Hematopoietic multipotent progenitor cell treated with erythropoietin and hydrocortisone succinate and interleukin-3 and kit ligand, for 15 days (in vitro differentiated cells): ENCODE measurements around the gene PPP1R12C.
A peak's percentile ranks its signal among the peaks of the same experiment; 100 is the strongest.
"Not testable (repeated sequence)": the region's sequence is repeated elsewhere in the genome, so short reads cannot be mapped to it uniquely, and the experiment has no call there.

ENCODE experiments used
- DNase-seq: peaks from one replicate; pipeline ENCODE4 v3.0.0-alpha.2; 2015; ENCODE audit warnings: low spot score

The PPP1R12C gene

GRCh38 chr19:55116859-55117662 is at the start of gene PPP1R12C:
Gene PPP1R12C, minus strand, starts transcription at chr19:55117637. Its CDS starts 94 bp downstream, at chr19:55117543.
- DNase-seq = peak; percentile 16

- DNase-seq = peak; percentile 92
Observed at GRCh38 chr19:55166530-55167268, 49.3 kb upstream of the PPP1R12C start, which contains the start of gene DNAAF3. Gene DNAAF3, minus strand, starts transcription at chr19:55166613. Its CDS starts 200 bp downstream, at chr19:55166413.

GRCh38 chr19:55165952-55166529 is 48.6 kb upstream of the PPP1R12C start:
- peak; percentile 45 for DNase-seq

DNA sequence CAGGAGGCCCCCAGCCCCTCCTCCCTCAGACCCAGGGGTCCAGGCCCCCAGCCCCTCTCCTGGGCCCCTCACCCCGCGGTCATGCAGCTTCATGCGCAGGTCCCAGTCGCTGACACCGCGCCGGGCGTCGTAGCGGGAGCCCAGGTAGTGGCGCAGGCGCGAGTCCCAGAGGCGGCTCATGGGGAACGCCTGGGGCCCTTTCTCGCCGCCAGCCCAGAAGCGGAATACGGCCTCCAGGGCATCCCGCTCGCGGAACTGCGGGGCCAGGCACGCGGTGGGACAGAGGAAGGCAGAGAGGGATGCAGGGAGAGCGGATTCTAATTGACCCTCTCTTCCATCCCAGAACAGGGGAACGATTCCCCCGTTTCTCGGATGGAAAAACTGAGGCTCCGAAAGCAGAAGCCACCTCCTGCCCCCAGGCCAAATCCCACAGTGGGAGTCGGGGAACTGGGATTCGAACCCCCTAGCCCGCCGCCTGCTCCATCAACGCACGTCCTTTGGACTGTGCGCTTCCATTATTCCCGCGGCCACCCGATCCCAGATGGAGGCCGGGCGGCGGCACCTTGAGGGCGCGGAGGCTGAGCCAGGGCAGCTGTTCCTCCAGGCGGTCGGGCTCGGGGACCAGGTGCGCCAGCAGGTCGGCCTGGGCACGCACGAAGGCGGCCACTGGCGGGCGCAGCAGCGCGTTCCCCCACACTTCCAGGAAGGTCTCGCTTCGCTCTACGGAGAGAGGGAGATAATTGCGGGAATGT is 44.3 kb upstream of the PPP1R12C start:
- DNase-seq = no peak

DNA sequence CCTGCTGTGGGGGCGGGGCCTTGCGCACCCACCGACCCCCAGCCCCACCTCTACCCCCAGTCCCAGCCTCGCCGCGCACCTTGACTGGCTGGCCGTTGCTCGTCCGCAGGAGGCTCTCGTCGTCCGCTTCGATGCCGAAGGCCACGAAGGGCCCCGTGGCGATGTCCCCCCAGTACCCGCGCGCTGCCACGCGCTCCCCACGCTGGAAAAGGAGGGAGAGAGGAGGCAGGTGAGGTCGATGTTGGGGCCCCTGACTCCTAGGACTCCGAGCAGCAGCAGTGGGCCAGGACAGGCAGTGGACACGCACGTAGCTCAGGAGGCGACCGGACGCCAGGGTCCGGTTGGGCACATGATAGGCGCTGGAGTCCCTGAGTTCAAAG is 43.5 kb upstream of the PPP1R12C start:
- DNase-seq = no peak

DNA sequence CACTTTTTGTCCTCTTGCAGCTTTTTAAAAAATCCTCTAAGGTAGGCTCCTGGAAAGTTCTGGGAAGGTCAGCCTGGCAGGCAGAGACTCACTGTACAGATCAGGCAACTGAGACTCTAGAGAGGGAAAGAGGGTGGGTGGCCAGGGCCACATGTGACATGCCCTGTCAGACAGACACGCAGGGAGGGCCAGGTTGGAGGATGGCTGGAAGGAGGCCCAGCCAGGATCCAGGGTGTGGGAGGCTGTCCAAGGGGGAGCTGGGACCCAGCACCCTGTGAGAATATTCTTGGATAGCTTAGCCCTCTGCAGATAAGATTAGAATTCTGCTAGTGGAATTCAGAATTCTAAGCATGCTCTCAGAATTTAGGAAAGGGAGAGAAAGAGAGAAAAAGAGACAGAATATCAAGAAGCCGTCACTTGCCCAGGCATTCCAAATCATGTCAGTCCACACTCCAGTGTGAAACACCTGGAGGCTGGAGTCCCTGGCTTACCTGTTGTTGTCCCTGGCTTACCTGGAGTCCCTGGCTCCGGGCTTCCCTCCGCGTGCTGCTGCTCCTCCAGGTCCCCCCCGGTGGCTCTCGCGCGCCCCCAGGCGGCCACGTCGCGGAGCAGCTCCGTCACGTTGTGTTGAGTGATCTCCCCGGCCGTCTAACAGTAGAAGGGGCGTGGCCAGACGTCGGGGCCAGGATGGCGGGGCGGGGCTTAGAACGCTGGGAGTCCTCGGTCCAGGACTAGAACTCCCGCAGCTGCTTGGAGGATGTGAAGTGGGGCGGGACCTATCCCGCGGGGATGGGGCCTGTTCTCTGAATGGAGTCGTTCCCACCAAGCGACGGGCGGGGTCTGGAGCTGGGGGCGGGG is 42.9 kb upstream of the PPP1R12C start:
- DNase-seq = peak; percentile 94

DNA sequence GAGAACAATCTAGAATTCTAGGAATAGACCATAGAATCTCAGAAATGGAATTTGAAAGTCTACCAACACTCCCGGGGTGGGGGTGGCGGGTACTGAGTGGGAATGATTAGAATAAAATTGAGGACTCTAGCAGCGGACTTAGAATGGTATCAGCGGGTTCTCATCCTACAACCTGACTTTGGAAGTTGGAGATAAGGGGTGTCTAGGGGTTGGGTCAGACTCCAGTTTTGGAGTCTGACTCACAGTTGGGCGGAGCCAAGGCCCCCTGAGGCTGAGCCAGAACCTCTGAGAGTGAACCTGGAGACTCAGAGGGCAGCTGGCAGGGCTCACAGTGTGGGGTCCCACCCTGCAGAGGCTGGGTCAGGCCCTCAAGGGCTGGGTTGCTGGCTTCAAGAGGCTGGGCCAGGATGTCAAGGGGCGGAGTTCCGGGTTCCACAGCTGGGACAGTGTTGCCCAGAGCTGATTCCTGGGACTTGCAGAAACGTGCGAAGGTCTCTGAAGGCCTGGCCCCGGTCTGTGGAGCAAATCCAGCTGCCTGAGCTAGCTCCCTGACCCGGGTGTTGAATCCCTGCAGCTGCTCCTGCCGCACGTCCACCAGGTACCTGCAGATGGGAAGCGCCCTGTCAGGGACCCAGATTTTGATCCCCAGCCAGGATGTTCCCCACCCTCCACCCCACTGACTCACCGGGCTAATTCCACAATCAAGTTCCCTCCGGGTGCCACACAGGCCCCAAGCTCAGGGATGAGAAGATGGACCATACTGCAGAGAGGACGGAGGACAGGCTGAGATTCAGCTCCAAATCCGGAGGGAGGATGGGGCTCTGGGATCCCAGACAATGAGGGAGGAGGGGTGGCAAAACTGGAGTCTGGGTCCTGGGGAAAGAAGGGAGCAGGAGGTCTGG is 41.7 kb upstream of the PPP1R12C start:
- DNase-seq = peak; percentile 85

- no peak for DNase-seq
Observed at GRCh38 chr19:55158423-55158822, 41.0 kb upstream of the PPP1R12C start.

- no peak for DNase-seq
Observed at GRCh38 chr19:55157064-55157908, 39.8 kb upstream of the PPP1R12C start, which contains the start of gene TNNI3. Gene TNNI3, minus strand, starts transcription at chr19:55157732. Its CDS starts 143 bp downstream, at chr19:55157589.

DNA sequence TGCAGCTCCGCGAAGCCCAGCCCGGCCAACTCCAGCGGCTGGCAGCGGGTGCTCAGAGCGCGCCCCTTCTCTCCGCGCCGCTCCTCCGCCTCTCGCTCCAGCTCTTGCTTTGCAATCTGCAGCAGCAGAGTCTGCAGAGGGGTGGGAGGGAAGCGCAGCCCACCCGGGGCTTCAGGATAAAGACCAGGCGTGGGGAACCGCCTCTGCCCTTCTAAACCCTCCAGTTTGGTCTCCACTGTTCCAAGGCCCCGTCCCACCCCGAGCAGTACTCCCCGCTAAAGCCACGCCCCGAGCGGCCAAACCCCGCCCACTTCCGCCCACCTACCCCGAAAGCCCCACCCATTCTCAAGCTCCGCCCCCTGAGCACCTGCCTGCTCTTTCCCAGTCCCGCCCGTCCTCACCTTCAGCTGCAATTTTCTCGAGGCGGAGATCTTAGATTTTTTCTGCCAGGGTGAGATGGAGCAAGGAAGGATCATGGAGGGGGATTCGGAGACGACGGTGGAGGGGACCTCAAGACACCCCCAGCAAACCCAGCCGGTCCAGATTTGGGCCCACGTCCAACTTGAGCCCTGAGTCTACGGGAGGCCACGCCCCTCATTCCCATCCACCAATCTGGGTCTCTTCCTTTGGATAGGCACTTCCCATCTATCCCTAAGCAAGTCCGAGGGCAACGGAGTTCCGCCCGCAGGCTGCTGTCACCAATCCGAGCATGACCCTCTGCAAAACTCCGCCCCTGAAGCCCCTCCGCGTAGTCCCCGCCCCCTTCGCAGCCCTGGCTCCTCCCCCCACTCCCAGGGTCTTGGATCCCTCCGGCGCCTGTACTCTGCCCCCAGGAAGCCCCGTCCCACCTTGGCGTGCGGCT is 39.0 kb upstream of the PPP1R12C start:
- peak; percentile 40 for DNase-seq

- not testable (repeated sequence) for DNase-seq
Observed at GRCh38 chr19:55155784-55156183, 38.3 kb upstream of the PPP1R12C start.

DNA sequence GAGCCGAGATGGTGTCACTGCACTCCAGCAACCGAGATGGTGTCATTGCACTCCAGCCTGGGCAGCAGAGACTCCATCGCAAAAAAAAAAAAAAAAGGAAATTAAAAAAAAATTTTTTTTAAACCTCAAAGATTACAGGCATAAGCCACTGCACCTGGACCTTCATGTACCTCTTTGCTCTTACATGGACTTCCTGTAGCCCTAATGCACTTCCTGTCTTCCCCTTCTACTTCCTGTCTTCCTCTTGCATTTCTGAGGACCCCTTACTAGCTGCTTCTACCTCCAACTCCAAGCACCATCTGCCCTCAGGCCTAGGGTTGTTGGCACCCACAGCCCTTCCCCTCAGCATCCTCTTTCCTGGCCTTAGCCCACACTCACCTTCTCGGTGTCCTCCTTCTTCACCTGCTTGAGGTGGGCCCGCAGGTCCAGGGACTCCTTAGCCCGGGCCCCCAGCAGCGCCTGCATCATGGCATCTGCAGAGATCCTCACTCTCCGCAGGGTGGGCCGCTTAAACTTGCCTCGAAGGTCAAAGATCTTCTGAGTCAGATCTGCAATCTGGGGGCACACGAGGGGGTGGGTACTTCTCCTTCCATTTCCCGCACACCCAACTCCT is 36.3 kb upstream of the PPP1R12C start:
- DNase-seq = no peak

GRCh38 chr19:55152017-55152416 is 34.6 kb upstream of the PPP1R12C start:
- no peak for DNase-seq

DNA sequence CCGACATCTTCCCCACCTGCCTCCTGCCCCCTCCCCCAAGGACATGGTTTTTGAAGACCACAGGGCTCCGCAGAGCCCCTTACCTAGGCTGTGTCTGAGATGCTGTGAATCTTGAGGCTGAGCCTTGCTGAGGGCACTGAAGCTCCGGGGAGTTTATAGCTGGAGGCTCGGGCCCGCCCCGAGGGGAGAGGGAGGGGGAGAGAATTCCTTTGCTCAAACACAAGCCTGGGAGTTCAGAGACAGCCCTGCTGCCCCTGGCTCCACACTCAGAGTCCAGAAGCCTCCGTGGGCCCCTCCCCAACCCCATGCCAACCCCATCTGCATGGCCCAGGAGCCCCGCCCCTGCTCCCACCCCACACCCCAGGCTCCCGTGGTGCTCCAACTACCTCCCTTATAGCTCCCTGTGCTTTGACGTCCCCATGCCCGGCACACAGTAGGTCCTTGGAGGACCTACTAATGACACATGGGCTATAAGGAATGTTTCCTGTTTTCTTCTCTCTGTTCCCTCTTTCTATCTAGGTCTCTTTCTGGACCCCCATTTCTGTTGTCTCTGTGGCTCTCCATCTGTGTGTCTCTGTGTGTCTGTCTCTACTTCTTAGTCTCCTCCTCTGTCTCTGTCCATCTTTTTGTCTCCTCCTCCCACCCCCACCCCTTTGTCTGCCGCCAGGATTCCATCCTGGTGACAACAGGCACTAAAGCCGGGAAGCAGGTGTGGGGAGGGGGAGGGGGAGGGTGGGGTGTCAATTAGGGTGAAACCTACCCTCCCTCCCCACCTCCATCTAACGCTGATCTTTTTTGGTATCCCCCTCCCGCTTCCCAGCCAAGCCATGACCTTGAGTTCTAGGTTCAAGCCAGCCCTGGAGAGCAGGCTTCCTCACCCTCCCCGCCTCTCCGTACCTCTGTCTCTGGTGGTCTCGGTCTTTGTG is 31.9 kb upstream of the PPP1R12C start, which contains the start of gene TNNT1:
Gene TNNT1 (minus strand): TSS at position 129 of the 926 bp plus-strand sequence. CDS start 2,049 bp downstream, outside the sequence.
- DNase-seq = no peak

DNA sequence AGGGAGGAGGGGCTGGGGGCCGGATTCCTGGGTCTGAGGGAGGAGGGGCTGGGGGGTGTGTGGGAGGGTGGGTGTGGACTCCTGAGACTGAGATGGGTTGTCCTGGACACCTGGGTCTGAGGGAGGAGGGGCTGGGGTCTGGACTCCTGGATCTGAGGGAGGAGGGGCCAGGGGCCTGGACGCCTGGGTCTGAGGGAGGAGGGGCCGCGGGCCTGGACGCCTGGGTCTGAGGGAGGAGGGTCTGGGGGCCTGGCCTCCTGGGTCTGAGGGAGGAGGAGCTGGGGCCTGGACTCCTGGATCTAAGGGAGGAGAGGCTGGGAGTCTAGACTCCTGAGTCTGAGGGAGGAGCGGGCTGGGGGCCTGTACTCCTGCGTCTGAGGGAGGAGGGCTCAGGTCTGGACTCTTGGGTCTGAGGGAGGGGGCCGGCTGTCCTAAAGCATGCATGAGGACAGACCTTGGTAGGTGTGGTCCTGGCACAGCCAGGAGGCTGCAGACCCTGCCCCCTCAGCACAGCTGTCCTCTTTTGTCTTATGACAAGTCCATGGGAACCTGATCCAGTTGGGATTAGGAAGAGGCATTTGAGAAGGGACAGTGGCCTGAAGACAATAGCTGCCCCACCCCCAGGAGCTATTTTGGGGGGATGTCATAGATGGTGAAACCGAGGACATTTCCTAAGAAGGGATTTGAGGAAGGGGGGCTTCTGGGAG is 30.3 kb upstream of the PPP1R12C start:
- no peak for DNase-seq
